ENCODE data around the gene FHAD1. TPM values are rescaled to one million over a fixed set of nuclear protein-coding genes. Genes with fewer than 3 reads are reported as not detected.
"Not testable (repeated sequence)": the region's sequence is repeated elsewhere in the genome, so short reads cannot be mapped to it uniquely, and the experiment has no call there.

The FHAD1 gene
- total RNA-seq, 1 donor from 2014 or later = 0.21 TPM

GRCh38 chr1:15299179-15299578, 52.2 kb downstream of the FHAD1 start:
- H3K27me3 ChIP-seq (ENCODE audit: control insufficient read depth, insufficient read depth, low read length) = no peaks in the 10 kb centered on the region
- H3K4me3 ChIP-seq (ENCODE audit: low read depth, low read length) = no peak overlapping the region
- no peak for DNase-seq (ENCODE audit: low read depth)
- no peak for TF ChIP-seq CTCF (IDR thresholded peaks at IDR 0.05; ENCODE audit: insufficient read depth, low read length, poor library complexity, severe bottlenecking)
- H3K36me3 ChIP-seq (ENCODE audit: control insufficient read depth, insufficient read depth, low read length) = peaks cover 1% of the 10 kb centered on the region

DNA sequence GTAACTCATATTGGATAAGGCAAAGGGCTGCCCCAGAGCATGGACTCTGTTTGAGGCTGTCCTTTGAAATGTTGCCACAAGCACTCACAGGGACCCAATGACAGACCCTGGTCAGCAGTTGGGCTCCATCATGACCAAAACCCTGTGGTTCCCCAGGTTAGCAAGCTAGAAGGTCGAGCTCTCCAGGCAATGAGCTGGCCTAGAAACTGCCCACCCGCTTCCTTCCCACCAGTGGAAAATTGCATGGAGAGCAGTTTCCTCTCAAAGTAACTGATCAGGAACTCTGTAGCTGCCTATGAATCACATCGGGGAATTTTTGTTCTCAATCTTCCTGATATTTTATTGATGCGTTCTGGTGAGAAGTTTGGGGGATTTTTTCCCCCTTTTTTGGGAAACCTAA, 52.8 kb downstream of the FHAD1 start:
- no peak for DNase-seq (ENCODE audit: low read depth)
- H3K27me3 ChIP-seq (ENCODE audit: control insufficient read depth, insufficient read depth, low read length) = no peaks in the 10 kb centered on the region
- H3K4me3 ChIP-seq (ENCODE audit: low read depth, low read length) = no peak overlapping the region
- TF ChIP-seq CTCF (IDR thresholded peaks at IDR 0.05; ENCODE audit: insufficient read depth, low read length, poor library complexity, severe bottlenecking) = no peak
- peaks cover 1% of the 10 kb centered on the region for H3K36me3 ChIP-seq (ENCODE audit: control insufficient read depth, insufficient read depth, low read length)

- DNase-seq (ENCODE audit: low read depth) = no peak
- Histone ChIP-seq H3K27me3 (ENCODE audit: control insufficient read depth, insufficient read depth, low read length) (no peaks in the 10 kb centered on the region), H3K36me3 (ENCODE audit: control insufficient read depth, insufficient read depth, low read length) (peaks cover 1% of the 10 kb centered on the region), H3K4me3 (ENCODE audit: low read depth, low read length) (no peak overlapping the region)
- no peak for TF ChIP-seq CTCF (IDR thresholded peaks at IDR 0.05; ENCODE audit: insufficient read depth, low read length, poor library complexity, severe bottlenecking)
Measured at GRCh38 chr1:15303935-15304334, 56.9 kb downstream of the FHAD1 start.

DNA sequence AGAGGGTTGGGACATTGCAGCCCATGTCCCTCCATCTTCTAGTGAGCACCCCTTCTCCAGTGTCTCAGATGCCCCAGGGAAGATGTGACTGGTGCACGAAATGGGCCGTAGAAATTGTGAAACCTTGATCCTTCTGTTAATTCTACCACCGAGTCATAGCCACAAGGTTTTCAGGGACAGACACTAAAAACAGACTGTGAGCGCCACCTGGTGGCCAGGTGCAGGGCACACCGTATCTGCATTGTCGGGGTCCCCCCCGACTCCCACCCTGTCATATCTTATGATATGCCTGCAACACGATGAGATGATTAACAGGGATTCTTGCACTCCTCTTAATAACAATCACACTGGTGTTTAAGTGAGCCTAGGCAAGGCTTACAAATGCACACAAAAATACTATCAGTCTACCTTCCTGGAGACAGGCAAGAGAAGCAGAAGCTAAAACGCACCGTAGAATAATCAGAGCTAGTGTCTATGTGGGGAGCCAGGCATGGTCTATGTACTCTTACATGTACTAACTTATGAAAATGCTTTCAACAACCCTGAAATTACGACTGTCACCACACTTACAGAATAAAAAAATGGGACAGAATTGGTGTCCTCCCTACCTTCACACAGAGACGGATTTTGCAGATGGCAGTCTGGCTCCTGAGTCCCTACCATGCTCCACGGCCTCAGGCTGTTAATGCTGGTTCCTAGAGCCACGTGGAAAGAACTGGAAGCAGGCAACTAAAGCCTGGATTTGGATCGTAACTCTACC, 57.9 kb downstream of the FHAD1 start:
- DNase-seq (ENCODE audit: low read depth) = no peak
- H3K4me3 ChIP-seq (ENCODE audit: low read depth, low read length) = no peak overlapping the region

DNA sequence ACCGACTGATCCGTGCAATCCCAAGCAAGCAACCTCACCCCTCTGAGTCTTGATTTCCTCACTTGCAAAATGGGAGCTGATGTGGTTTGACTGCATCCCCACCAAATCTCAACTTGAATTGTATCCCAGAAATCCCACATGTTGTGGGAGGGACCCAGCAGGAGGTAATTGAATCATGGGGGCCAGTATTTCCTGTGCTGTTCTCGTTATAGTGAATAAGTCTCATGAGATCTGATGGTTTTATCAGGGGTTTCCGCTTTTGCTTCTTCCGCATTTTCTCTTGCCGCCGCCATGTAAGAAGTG, 58.4 kb downstream of the FHAD1 start:
- Histone ChIP-seq H3K27me3 (ENCODE audit: control insufficient read depth, insufficient read depth, low read length) (no peaks in the 10 kb centered on the region), H3K36me3 (ENCODE audit: control insufficient read depth, insufficient read depth, low read length) (no peaks in the 10 kb centered on the region), H3K4me3 (ENCODE audit: low read depth, low read length) (no peak overlapping the region)
- no peak for TF ChIP-seq CTCF (IDR thresholded peaks at IDR 0.05; ENCODE audit: insufficient read depth, low read length, poor library complexity, severe bottlenecking)
- DNase-seq (ENCODE audit: low read depth) = no peak

More for the DNA sequence above, 57.9 kb downstream of the FHAD1 start:
- TF ChIP-seq CTCF (IDR thresholded peaks at IDR 0.05; ENCODE audit: insufficient read depth, low read length, poor library complexity, severe bottlenecking) = peak; percentile 91
- no peaks in the 10 kb centered on the region for H3K27me3 ChIP-seq (ENCODE audit: control insufficient read depth, insufficient read depth, low read length)
- no peaks in the 10 kb centered on the region for H3K36me3 ChIP-seq (ENCODE audit: control insufficient read depth, insufficient read depth, low read length)

GRCh38 chr1:15306352-15306751, 59.3 kb downstream of the FHAD1 start:
- not testable (repeated sequence) for H3K36me3 ChIP-seq (ENCODE audit: control insufficient read depth, insufficient read depth, low read length); DNase-seq (ENCODE audit: low read depth); H3K27me3 ChIP-seq (ENCODE audit: control insufficient read depth, insufficient read depth, low read length); H3K4me3 ChIP-seq (ENCODE audit: low read depth, low read length)
